Measurements from ENCODE around the gene UIMC1.

GRCh38 chr5:177003649-177004048 lies 2.9 kb downstream of the UIMC1 start:
- TF ChIP-seq, protein P1, sequence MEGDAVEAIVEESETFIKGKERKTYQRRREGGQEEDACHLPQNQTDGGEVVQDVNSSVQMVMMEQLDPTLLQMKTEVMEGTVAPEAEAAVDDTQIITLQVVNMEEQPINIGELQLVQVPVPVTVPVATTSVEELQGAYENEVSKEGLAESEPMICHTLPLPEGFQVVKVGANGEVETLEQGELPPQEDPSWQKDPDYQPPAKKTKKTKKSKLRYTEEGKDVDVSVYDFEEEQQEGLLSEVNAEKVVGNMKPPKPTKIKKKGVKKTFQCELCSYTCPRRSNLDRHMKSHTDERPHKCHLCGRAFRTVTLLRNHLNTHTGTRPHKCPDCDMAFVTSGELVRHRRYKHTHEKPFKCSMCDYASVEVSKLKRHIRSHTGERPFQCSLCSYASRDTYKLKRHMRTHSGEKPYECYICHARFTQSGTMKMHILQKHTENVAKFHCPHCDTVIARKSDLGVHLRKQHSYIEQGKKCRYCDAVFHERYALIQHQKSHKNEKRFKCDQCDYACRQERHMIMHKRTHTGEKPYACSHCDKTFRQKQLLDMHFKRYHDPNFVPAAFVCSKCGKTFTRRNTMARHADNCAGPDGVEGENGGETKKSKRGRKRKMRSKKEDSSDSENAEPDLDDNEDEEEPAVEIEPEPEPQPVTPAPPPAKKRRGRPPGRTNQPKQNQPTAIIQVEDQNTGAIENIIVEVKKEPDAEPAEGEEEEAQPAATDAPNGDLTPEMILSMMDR (IDR thresholded peaks at IDR 0.05), result no peak
- no peak for TF ChIP-seq POLR2A (IDR thresholded peaks at IDR 0.05)

Measured in thyroid gland (tissue), 4 donors.